Nephron (organoid): ENCODE results near the gene PADI6.
"Not testable (repeated sequence)": the region's sequence is repeated elsewhere in the genome, so short reads cannot be mapped to it uniquely, and the experiment has no call there.

Source experiments
- H3K27ac Mint-ChIP-seq, 3 experiments: 2 replicates each; pipeline ENCODE4 v1.8.0; 2020; ENCODE audit warnings: mixed read lengths in 3 of 3, mild to moderate bottlenecking in 2 of 3, moderate library complexity in 1 of 3
- H3K27me3 Mint-ChIP-seq: 2 replicates; pipeline ENCODE4 v1.8.0; 2021; ENCODE audit warnings: low read depth, mild to moderate bottlenecking, moderate library complexity, mixed read lengths
- H3K36me3 Mint-ChIP-seq: 2 replicates; pipeline ENCODE4 v1.8.0; 2020; ENCODE audit warnings: low read depth, mixed read lengths
- H3K4me1 Mint-ChIP-seq: 2 replicates; pipeline ENCODE4 v1.8.0; 2020; ENCODE audit warnings: mixed read lengths
- H3K4me3 Mint-ChIP-seq, 3 experiments: 2 replicates each; pipeline ENCODE4 v1.8.0; 2020; ENCODE audit warnings: mild to moderate bottlenecking in 3 of 3, mixed read lengths in 3 of 3, moderate library complexity in 2 of 3
- H3K9me3 Mint-ChIP-seq: 2 replicates; pipeline ENCODE4 v1.8.0; 2020; ENCODE audit warnings: mixed read lengths
- CTCF ChIP-seq, 3 experiments: fragments of 200-600 bp; sonication (generic); IDR thresholded peaks; one replicate each; pipeline ENCODE4 v1.5.0; 2021; ENCODE audit warnings: antibody characterized with exemption in 3 of 3; ENCODE audit not compliant: unreplicated experiment in 3 of 3

The PADI6 gene

GRCh38 chr1:17403081-17403480, 31.1 kb downstream of the PADI6 start:
- no peak for TF ChIP-seq CTCF (IDR thresholded peaks at IDR 0.05; ENCODE audit: unreplicated experiment in 3 of 3)
- H3K27me3 Mint-ChIP-seq = no peaks in the 10 kb centered on the region
- peaks cover 11% of the 10 kb centered on the region for H3K36me3 Mint-ChIP-seq
- H3K4me1 Mint-ChIP-seq = no peaks in the 10 kb centered on the region
- H3K9me3 Mint-ChIP-seq = no peaks in the 10 kb centered on the region
- H3K27ac Mint-ChIP-seq = no peak overlapping the region
- H3K4me3 Mint-ChIP-seq = no peak overlapping the region

- no peaks in the 10 kb centered on the region for H3K4me1 Mint-ChIP-seq
- H3K27ac Mint-ChIP-seq = no peak overlapping the region
- no peaks in the 10 kb centered on the region for H3K9me3 Mint-ChIP-seq
- no peak for TF ChIP-seq CTCF (IDR thresholded peaks at IDR 0.05; ENCODE audit: unreplicated experiment in 3 of 3)
- H3K36me3 Mint-ChIP-seq = peaks cover 20% of the 10 kb centered on the region
- H3K27me3 Mint-ChIP-seq = no peaks in the 10 kb centered on the region
- H3K4me3 Mint-ChIP-seq = no peak overlapping the region
Measured at GRCh38 chr1:17404034-17404684, 32.2 kb downstream of the PADI6 start.

- no peak overlapping the region for H3K27ac Mint-ChIP-seq
- TF ChIP-seq CTCF (IDR thresholded peaks at IDR 0.05; ENCODE audit: unreplicated experiment in 3 of 3) = no peak
- H3K27me3 Mint-ChIP-seq = no peaks in the 10 kb centered on the region
- no peak overlapping the region for H3K4me3 Mint-ChIP-seq
- H3K9me3 Mint-ChIP-seq = no peaks in the 10 kb centered on the region
- peaks cover 26% of the 10 kb centered on the region for H3K36me3 Mint-ChIP-seq
- no peaks in the 10 kb centered on the region for H3K4me1 Mint-ChIP-seq
Measured at GRCh38 chr1:17404820-17405219, 32.8 kb downstream of the PADI6 start.

- Mint-ChIP-seq H3K4me3 (no peak overlapping the region), H3K9me3 (no peaks in the 10 kb centered on the region), H3K4me1 (no peaks in the 10 kb centered on the region), H3K36me3 (peaks cover 39% of the 10 kb centered on the region), H3K27me3 (no peaks in the 10 kb centered on the region), H3K27ac (no peak overlapping the region)
- peak; percentile 70 to 79 (median 78) for TF ChIP-seq CTCF (IDR thresholded peaks at IDR 0.05; ENCODE audit: unreplicated experiment in 3 of 3)
Measured at GRCh38 chr1:17405898-17406759, 34.1 kb downstream of the PADI6 start.

GRCh38 chr1:17406760-17407475, 34.9 kb downstream of the PADI6 start:
- not testable (repeated sequence) for H3K4me3 Mint-ChIP-seq

GRCh38 chr1:17407786-17408514, 36.0 kb downstream of the PADI6 start:
- H3K36me3 Mint-ChIP-seq = peaks cover 55% of the 10 kb centered on the region
- not testable (repeated sequence) for H3K27me3 Mint-ChIP-seq, H3K27ac Mint-ChIP-seq, H3K4me1 Mint-ChIP-seq, H3K4me3 Mint-ChIP-seq, H3K9me3 Mint-ChIP-seq

More at GRCh38 chr1:17406760-17407475, 34.9 kb downstream of the PADI6 start:
- not testable (repeated sequence) for H3K4me1 Mint-ChIP-seq, H3K27me3 Mint-ChIP-seq, H3K27ac Mint-ChIP-seq, H3K9me3 Mint-ChIP-seq
- peaks cover 45% of the 10 kb centered on the region for H3K36me3 Mint-ChIP-seq
